IMR-90 (cell line): ENCODE data around the gene SMARCD1. TPM values are rescaled to one million over a fixed set of nuclear protein-coding genes. Genes with fewer than 3 reads are reported as not detected.

Experiments
- ATAC-seq: fragments of 200-7000 bp; cut with Tn5 transposase; 2 replicates; pipeline ENCODE4 v1.9.1; 2020; ENCODE audit warnings: low read depth, mild to moderate bottlenecking, moderate library complexity
- BruUV-seq: library from RNA; stranded (reverse); fragments of 400-500 nt; replicated peaks from 2 replicates; lab custom pipeline; 2021; lab: Mats Ljungman, UMichigan
- CTCF ChIA-PET: fragments of 300-600 bp; formaldehyde crosslinking; extraction: SDS; loops from one replicate; lab custom pipeline; 2021; ENCODE audit warnings: antibody characterized with exemption; lab: Yijun Ruan, JAX
- POLR2A ChIA-PET: fragments of 300-600 bp; sonication (Branson Sonifier 250); formaldehyde crosslinking; loops from one replicate; lab custom pipeline; 2022; ENCODE audit warnings: antibody characterized with exemption; ENCODE audit not compliant: unreplicated experiment; lab: Charles Lee
- DNase-seq: peaks from one replicate; pipeline ENCODE4 v3.0.0; 2013
- H2AFZ ChIP-seq: replicated peaks from 2 replicates; pipeline ENCODE3; 2013; ENCODE audit warnings: low read length, mild to moderate bottlenecking; ENCODE audit not compliant: poor library complexity
- H2AK5ac ChIP-seq: 2 replicates; pipeline ENCODE4 v1.6.1; 2013; ENCODE audit warnings: low read depth, low read length, inconsistent platforms
- H2AK9ac ChIP-seq: replicated peaks from 2 replicates; pipeline ENCODE3; 2013; ENCODE audit warnings: mild to moderate bottlenecking, low read depth, low read length, moderate library complexity; ENCODE audit not compliant: poor library complexity
- H2BK120ac ChIP-seq: 2 replicates; pipeline ENCODE4 v1.6.1; 2013; ENCODE audit warnings: low read depth, low read length, inconsistent platforms
- H2BK15ac ChIP-seq: 3 replicates; pipeline ENCODE4 v1.6.1; 2013; ENCODE audit warnings: low read depth, low read length, inconsistent platforms
- H2BK20ac ChIP-seq: 2 replicates; pipeline ENCODE4 v1.6.1; 2013; ENCODE audit warnings: low read depth, mild to moderate bottlenecking, inconsistent platforms, low read length, moderate library complexity
- H2BK5ac ChIP-seq: 2 replicates; pipeline ENCODE4 v1.6.1; 2013; ENCODE audit warnings: mild to moderate bottlenecking, low read depth, low read length, inconsistent platforms; ENCODE audit not compliant: poor library complexity, severe bottlenecking
- H3K14ac ChIP-seq: replicated peaks from 2 replicates; pipeline ENCODE4 v1.6.1; 2013; ENCODE audit warnings: low read depth, low read length, inconsistent platforms
- H3K18ac ChIP-seq: 2 replicates; pipeline ENCODE4 v1.6.1; 2013; ENCODE audit warnings: low read depth, low read length, control low read depth
- H3K23ac ChIP-seq: 2 replicates; pipeline ENCODE4 v1.6.1; 2013; ENCODE audit warnings: low read depth, low read length, inconsistent platforms
- H3K27ac ChIP-seq: 2 replicates; pipeline ENCODE4 v1.5.1; 2013; ENCODE audit warnings: mild to moderate bottlenecking, control low read depth, low read length; ENCODE audit not compliant: insufficient read depth
- H3K27me3 ChIP-seq: 2 replicates; pipeline ENCODE4 v1.6.1; 2013; ENCODE audit warnings: low read length; ENCODE audit not compliant: control insufficient read depth, insufficient read depth
- H3K36me3 ChIP-seq: 2 replicates; pipeline ENCODE4 v1.6.1; 2013; ENCODE audit warnings: low read length, mixed read lengths; ENCODE audit not compliant: control insufficient read depth, insufficient read depth
- H3K4ac ChIP-seq: 2 replicates; pipeline ENCODE4 v1.6.1; 2013; ENCODE audit warnings: low read depth, low read length, inconsistent platforms
- H3K4me1 ChIP-seq: 2 replicates; pipeline ENCODE4 v1.6.1; 2013; ENCODE audit warnings: low read length, mixed read lengths; ENCODE audit not compliant: control insufficient read depth, insufficient read depth
- H3K4me2 ChIP-seq: 2 replicates; pipeline ENCODE4 v1.6.1; 2013; ENCODE audit warnings: low read depth, mild to moderate bottlenecking, control low read depth, low read length, moderate library complexity
- H3K4me3 ChIP-seq: 2 replicates; pipeline ENCODE4 v1.5.1; 2013; ENCODE audit warnings: low read depth, mild to moderate bottlenecking, control low read depth, low read length, moderate library complexity; ENCODE audit not compliant: insufficient read depth
- H3K56ac ChIP-seq: 2 replicates; pipeline ENCODE4 v1.6.1; 2013; ENCODE audit warnings: low read length, inconsistent platforms; ENCODE audit not compliant: insufficient read depth; ENCODE audit errors: extremely low read depth
- H3K79me1 ChIP-seq, 2 experiments: 2 replicates each; pipeline ENCODE4 v1.6.1; 2013; ENCODE audit warnings: low read length in 2 of 2, inconsistent platforms in 1 of 2, low read depth in 1 of 2
- H3K9ac ChIP-seq: 2 replicates; pipeline ENCODE4 v1.6.1; 2013; ENCODE audit warnings: low read depth, low read length, control low read depth
- H3K9me1 ChIP-seq: 2 replicates; pipeline ENCODE4 v1.6.1; 2013; ENCODE audit warnings: low read length, inconsistent platforms; ENCODE audit not compliant: insufficient read depth
- H3K9me3 ChIP-seq: 2 replicates; pipeline ENCODE4 v1.6.1; 2013; ENCODE audit warnings: low read length; ENCODE audit not compliant: control insufficient read depth, insufficient read depth
- H4K20me1 ChIP-seq: 2 replicates; pipeline ENCODE4 v1.6.1; 2013; ENCODE audit warnings: low read length, inconsistent platforms; ENCODE audit not compliant: insufficient read depth
- H4K5ac ChIP-seq: 2 replicates; pipeline ENCODE4 v1.6.1; 2013; ENCODE audit warnings: mild to moderate bottlenecking, low read depth, low read length, control low read depth
- H4K8ac ChIP-seq, 2 experiments: 2 replicates each; pipeline ENCODE4 v1.6.1; 2013; ENCODE audit warnings: low read depth in 2 of 2, low read length in 2 of 2, control low read depth in 1 of 2, inconsistent platforms in 1 of 2
- H4K91ac ChIP-seq: 2 replicates; pipeline ENCODE4 v1.6.1; 2013; ENCODE audit warnings: low read depth, low read length, inconsistent platforms; ENCODE audit not compliant: insufficient read depth
- CEBPB ChIP-seq: IDR thresholded peaks from 2 replicates; pipeline ENCODE4 v1.6.1; 2012; ENCODE audit warnings: low read depth, low read length, improper control_type of control experiment
- CTCF ChIP-seq: conservative IDR thresholded peaks from 2 replicates; pipeline ENCODE4 v1.5.1; 2012; ENCODE audit warnings: mild to moderate bottlenecking, low read depth, low read length, improper control_type of control experiment
- MAZ ChIP-seq: IDR thresholded peaks from 2 replicates; pipeline ENCODE4 v1.6.1; 2012; ENCODE audit warnings: low read depth, mild to moderate bottlenecking, low read length, improper control_type of control experiment, moderate library complexity, borderline replicate concordance
- MXI1 ChIP-seq: IDR thresholded peaks from 2 replicates; pipeline ENCODE4 v1.6.1; 2012; ENCODE audit warnings: low read depth, mild to moderate bottlenecking, low read length, moderate library complexity, borderline replicate concordance
- NFE2L2 ChIP-seq: fragments of 150-350 bp; IDR thresholded peaks from 2 replicates; pipeline ENCODE4 v1.6.1; 2016; ENCODE audit warnings: low read depth, mild to moderate bottlenecking, low read length
- RFX5 ChIP-seq: IDR thresholded peaks from 2 replicates; pipeline ENCODE4 v1.8.0; 2012; ENCODE audit warnings: low read depth, mild to moderate bottlenecking, low read length, moderate library complexity
- SMC3 ChIP-seq: fragments of 150-350 bp; IDR thresholded peaks from 2 replicates; pipeline ENCODE4 v1.6.1; 2016; ENCODE audit warnings: low read depth, mild to moderate bottlenecking, antibody characterized with exemption, low read length, moderate library complexity
- USF2 ChIP-seq: fragments of 150-350 bp; IDR thresholded peaks from 2 replicates; pipeline ENCODE4 v1.6.1; 2017; ENCODE audit warnings: mild to moderate bottlenecking, antibody characterized with exemption, low read length, low read depth
- whole genome bisulfite sequencing, 2 experiments: methylation state at CpG; one replicate each; pipeline versions ENCODE4 v1.1.5 to v1.1.7; 2013; ENCODE audit warnings: missing lambda C conversion rate in 2 of 2; ENCODE audit not compliant: insufficient read length in 1 of 2; ENCODE audit errors: extremely low coverage in 2 of 2; 5-methylcytosine and 5-hydroxymethylcytosine counted together
- dilution Hi-C: fragments of 300-500 bp; cut with HindIII; formaldehyde crosslinking; loops from one replicate; pipeline ENCODE4 v1.14.3; 2018; ENCODE audit warnings: low sequenced_read_pairs; ENCODE audit not compliant: unreplicated experiment
- in situ Hi-C: fragments of 300-500 bp; cut with MboI; formaldehyde crosslinking; loops from 3 replicates; pipeline ENCODE4 v1.14.3; 2019; ENCODE audit warnings: low sequenced_read_pairs, inconsistent platforms, mixed read lengths
- intact Hi-C: fragments of 100-400 bp; cut with micrococcal nuclease; formaldehyde crosslinking; loops from 2 replicates; pipeline ENCODE4 v1.10.0; 2022
- polyA plus RNA-seq, 3 experiments: library from polyadenylated mRNA; depleted of rRNA; stranded (reverse); fragments of >200 nt; gene quantifications; 2 replicates each; pipeline ENCODE4 v1.2.3, GENCODE V29; 2012; ENCODE audit warnings: low replicate concordance in 1 of 3
- total RNA-seq: library from RNA; depleted of rRNA; stranded (reverse); fragments of >200 nt; gene quantifications from 2 replicates; pipeline ENCODE4 v1.2.3, GENCODE V29; 2012

The SMARCD1 gene
- total and polyA plus RNA-seq, 2 of the 4 experiments (the other 2 are of a cell fraction): 28.1 to 47.9 TPM

- Histone ChIP-seq H2BK120ac (no peak overlapping the region), H3K9ac (no peak overlapping the region), H3K36me3 (no peaks in the 10 kb centered on the region; the same call in 1 of the 2 replicates), H4K5ac (no peak overlapping the region), H2BK20ac (no peak overlapping the region), H3K14ac (no peak overlapping the region), H3K27ac (no peak overlapping the region), H3K23ac (no peak overlapping the region), H4K20me1 (peaks cover 17% of the 10 kb centered on the region; the same call in 1 of the 2 replicates), H3K27me3 (no peaks in the 10 kb centered on the region), H3K9me3 (no peaks in the 10 kb centered on the region), H4K8ac (no peak overlapping the region), H3K4me3 (no peak overlapping the region), H2BK5ac (no peak overlapping the region), H2AK9ac (no peak overlapping the region), H3K9me1 (no peaks in the 10 kb centered on the region; the same call in none of the 2 replicates), H3K56ac (no peak overlapping the region), H3K79me1 (peaks cover 17 to 70% of the 10 kb centered on the region in 2 experiments), H3K18ac (no peak overlapping the region), H3K4me1 (peaks cover 3% of the 10 kb centered on the region; the same call in 1 of the 2 replicates), H3K4ac (no peak overlapping the region), H4K91ac (no peak overlapping the region), H2AFZ (no peak overlapping the region), H2AK5ac (no peak overlapping the region), H3K4me2 (no peak overlapping the region), H2BK15ac (no peak overlapping the region)
- no CpG with 5 or more reads among the region's 3 CpGs for WGBS, 2 experiments
- DNase-seq: no peak
- CTCF ChIA-PET: interaction anchor here (0.6 to 1.1 kb wide), 2 partner anchors 17 to 27 kb away, joined by 3 to 5 read pairs; no protein-coding TSS in a partner anchor
- POLR2A ChIA-PET: interaction anchor here (0.6 kb wide), 1 partner anchor 14 kb away, joined by 3 read pairs; no protein-coding TSS in a partner anchor
- intact Hi-C loops: no loop called here
- dilution Hi-C loops: no loop called here
- TF ChIP-seq MXI1 (no peak), SMC3 (no peak), RFX5 (no peak), NFE2L2 (no peak), USF2 (no peak), CEBPB (no peak), MAZ (no peak), CTCF (no peak)
- ATAC-seq: no peak
- no TSS peak for BruUV-seq
- in situ Hi-C loops: no loop called here
These were observed 64.2 kb downstream of the SMARCD1 start for GRCh38 chr12:50149311-50149710.
